NCI-H1930 (cell line): ENCODE measurements around the gene HPD.
"Not testable (repeated sequence)": the region's sequence is repeated elsewhere in the genome, so short reads cannot be mapped to it uniquely, and the experiment has no call there.

Experiments
- DNase-seq, 2 experiments: peaks; one replicate each; lab custom pipeline; 2025; lab: John Stamatoyannopoulos, UW

Gene HPD

DNA sequence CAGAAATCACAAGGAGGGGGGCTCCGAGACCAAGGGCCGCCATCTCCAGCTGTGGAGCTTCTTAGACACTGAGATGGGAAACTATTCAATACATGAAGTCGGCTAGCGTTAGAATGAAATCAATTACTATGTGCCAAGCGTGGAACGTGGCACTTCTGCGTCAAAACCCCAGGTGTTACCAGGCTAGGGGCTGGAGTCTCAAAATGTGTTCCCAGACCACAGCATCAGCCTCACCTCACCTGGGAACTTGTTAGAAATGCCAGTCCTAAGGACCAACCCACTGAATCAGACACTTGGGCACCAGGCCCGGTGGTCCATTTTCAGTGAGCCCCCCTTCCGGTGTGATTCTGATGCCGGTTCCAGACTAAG lies 59.9 kb downstream of the HPD start:
- DNase-seq = no peak

DNA sequence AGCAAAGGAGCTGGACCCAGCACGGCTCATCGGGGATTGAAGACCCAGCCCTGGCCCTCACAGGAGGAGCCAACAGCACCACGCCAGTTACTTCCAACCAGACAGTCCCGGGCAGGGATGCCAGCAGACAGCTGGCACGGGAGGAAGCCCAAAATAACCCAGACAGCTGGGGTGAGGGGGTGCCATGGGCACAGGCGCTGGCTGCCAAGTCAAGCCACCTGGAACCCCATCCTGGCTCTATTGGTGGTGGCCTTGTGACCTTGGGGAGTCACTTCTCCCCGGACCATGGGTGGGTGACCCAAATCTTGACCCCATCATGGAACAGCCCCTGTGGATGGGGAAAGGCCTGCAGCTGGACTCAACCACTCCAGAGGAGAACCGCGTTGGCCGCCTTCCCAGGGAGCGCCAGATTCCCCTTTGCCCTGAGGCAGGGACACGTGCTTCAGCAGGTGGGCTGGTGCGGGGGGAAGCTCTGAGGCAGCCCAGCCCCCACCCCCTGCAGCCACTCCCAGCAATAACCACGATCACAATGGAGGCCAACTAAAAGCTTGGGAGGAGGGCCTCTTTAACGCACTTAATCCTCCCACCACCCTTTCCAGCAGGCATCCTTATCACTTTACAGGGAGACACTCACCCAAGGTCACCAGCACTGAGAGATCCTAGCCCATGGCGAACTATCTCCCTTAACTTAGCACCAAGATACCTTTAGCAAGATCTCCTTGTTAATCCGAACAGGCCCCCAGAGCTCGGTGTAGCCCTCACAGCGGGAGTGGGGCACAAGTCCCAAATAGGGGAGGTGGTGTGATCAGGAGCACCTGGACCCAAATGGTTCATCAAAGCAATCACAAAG lies 60.5 kb downstream of the HPD start:
- DNase-seq = no peak

DNA sequence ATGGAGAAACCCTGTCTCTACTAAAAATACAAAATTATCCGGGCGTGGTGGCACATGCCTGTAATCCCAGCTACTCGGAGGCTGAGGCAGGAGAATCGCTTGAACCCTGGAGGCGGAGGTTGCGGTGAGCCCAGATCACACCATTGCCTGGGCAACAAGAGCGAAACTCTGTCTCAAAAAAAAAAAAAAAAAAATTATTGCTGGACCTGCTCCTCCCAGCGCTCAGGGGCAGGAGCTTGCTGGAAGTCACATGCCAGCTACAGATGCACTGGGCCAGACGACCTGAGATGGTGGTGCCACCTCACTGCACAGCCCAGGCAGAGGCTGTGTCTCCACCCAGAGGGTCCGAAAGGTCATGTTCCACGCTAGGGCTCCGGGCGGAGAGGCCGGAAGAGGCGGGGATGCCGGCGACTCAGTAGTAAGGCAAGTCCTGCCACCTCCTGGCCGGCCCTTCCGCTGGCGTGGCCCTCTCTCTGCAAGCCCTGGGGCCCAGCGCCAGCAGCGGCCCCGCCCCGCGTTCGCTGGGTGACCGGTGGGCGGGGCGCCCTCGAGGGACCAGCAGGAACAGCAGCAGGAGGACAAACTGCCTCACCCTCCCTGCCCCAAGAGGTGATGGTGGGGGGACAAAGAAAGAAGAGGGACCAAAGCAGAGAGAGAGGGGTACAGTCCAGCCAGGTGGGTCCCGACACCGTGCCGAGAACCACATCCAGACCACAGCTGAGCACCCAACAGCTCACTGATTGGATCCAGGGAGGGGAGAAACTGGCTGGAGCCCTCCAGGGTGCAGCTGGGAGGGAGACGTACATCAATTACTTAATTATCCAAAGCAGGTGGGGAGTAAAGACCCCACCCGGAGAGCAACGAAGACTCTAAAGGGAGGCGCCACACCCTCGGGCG lies 61.6 kb downstream of the HPD start:
- no peak for DNase-seq

DNA sequence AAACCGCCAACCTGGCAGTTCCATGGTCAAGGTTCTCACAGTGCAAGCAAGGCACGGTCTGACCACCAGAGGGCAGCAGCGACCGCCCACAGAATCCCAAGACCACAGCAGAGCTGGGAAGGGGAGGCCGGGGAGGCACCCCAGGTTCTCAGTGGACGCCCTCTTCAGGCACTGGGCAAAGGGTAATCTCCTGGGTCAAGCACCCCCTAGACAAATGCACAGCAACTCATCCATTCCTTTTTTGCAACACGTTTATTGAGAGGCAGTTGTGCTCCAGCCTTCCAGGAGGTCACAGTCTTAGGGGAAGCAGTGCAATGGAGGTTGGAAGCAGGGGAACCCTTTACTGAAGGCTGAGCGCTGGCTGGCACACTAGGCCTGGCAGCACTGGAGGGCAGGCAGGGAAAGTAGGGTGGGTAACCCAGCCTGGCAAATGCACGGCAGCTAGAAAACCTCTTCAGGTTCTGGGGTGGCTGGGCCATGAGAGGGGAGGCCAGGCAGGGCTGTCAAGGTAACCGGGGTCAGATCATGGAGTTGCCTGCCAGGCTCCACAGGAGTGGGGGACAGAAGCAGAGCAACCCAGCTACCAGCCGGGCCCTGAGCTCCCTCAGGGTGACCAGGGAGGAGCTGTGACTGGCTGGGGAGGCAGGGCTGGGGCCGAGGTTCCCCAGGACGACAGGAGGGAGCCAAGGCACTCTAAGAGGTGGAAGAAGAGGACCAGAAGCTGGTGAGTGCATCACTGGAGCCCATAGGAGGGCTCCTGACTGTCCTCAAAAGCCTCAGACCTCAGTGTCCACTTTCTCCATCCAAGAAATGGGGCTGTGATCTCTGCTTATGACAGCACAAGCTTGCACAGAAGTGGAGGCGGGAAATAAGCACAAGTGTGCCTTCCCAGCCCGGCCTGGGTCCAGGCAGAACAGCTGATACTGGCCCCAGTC lies 63.4 kb downstream of the HPD start:
- DNase-seq = peak; percentile 68 to 78

DNA sequence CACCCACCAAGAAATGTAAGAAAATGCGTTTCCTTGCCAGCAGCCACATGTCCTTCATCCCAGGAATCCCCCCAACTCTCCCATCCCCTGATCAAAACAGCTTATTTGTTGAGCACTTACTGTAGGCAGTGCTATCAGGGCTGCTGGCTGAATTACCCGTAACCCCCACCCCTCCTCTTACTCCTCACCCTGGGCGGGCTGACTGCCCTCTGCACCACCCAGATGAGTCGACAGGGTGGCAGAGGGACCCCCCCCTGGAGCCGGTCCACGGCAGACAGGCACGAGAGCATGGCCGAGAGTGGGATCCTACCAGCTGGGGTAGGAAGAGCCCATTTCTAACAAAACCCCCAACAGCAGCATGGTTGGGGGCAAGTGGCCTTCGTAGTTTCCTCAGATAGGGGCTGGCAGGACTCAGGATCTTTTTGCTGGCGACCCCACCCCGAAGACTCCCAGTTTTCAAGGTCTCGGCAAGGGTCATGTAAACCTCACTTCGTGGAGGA lies 64.1 kb downstream of the HPD start:
- DNase-seq = no peak

DNA sequence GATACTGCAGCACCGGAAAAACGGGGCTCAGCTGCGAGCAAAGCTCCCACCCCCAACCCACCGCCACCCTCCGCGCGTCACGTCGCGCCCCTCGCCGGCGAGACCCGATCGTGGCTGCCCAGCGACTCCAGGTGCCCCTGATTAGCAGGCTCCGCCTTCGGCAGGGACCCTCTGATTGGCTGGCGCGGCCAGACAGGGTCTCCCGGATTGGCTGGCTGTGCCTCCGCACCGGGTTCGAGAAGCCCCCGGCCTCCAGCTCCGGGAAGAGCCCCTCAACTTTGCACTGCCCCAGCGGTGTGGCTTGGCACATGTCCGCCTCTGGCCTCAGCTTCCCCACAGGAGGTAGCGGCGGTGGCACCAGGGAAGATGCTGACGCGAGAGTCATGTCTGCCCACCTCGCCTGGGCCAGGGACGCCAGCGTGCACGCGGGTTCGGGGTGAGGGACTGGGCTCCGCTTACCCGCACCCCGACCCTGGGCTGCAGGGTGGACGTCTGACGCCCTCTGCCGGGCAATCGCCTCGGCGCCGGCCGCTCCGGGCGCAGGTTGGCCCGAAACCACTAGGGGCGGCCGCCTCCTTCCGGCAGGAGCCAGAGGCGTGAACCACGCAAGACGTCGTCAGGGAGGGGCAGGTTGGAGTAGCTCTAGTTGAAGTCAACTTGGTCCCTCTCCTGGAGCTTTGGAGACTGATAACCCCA lies 64.7 kb downstream of the HPD start:
- DNase-seq = peak; percentile 82 to 90

DNA sequence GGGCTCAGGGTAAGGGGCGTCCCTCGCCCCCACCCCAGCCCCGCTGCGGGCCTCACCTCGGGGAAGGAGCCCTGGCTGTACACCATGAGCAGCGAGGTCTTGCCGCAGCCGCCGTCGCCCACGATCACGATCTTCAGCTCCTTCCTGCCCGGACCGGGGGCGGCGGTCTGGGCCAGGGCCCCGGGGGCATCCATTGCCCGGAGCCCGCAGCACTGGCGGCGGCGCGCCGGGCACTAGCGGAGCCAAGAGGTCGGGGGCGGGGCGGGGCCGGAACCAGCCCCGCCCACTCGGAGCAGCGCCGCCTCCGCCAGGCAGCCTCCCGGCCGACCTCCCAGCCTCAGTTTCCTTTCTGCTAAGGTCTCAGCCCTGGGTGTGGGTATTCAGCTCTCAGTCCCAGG lies 65.2 kb downstream of the HPD start, which contains the start of gene RHOF:
Gene RHOF, minus strand, starts transcription at position 249 of the 398 bp plus-strand sequence. Its CDS starts 55 bp downstream, at position 194.
- no peak for DNase-seq

DNA sequence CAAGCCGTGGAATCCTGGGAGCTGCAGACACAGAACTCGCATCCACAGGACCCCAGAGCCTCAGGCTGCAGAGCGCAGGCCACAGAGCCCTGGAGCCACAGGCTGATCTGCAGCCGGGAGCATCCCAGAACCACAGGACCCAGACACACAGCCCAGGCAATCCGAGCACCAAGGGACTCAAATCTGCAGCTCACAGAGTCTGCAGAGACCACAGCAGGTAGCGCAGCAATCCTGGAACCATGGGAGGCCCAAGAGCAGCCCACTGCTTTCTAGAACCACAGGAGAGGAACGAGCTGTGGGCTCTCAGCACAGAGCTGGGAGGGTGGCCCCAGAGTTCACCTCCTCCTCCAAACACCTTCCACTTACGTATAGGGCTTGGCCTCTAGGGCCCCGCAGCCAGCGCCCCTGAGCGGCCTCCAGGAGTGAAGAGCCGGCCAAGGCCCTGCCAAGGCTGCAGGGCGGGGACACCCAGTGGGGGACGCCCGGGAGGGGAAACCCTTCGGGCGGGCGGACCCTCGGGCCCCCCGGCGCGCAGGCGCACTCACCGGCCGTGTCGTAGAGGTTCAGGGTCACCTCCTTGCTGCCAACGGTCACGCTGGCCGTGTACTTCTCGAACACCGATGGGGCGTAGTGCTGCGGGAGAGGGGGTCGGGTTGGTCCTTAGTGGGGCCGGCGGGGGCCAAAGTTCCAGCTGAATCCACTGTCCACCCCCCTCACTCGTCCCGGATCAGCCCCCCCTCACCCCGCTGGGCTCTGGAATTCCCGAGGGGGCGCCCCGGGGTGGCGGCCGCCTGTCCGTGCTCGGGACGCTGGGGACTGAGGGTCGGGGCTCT lies 65.8 kb downstream of the HPD start:
- no peak for DNase-seq

DNA sequence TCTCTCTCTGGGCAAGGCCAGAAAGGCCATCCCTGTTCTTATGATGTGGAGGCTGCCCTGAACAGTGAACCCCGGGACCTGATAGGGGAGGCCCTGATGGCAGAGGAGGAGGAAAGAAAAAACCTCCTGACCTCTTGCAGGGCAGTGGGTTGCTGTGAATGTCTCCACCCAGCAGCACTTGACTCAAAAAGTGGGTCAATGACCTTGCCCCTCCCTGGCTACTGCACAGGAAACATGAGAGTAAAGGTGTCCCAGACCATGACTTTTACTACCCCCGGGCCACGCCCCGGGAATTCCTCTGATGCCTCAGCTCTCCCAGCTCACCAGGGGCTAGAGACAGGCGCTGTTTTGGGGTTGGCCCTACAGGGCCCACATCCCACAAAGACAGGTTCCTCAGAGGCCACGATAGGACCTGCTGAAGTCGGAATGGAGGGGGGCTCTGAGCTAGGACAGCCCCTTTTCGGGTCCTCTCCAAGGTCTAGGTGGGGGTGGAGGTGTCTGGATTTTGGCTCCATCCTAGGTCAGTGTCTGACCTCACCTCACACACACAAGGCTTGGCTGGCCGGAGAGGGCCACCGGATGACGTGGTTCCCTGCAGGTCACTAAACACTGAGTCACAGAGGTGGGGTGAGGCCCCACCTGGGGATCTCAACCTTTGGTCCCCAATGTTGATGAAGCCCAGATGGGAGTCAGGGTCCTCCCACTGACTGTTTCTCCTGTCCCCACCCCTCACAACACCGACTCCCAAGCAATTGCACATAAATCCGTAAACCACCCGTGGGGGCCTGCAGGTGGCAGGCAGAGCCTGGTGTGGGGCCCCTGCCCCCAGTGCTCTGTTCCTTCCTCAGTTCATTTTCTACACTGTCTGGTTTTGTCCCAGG lies 66.7 kb downstream of the HPD start:
- no peak for DNase-seq

DNA sequence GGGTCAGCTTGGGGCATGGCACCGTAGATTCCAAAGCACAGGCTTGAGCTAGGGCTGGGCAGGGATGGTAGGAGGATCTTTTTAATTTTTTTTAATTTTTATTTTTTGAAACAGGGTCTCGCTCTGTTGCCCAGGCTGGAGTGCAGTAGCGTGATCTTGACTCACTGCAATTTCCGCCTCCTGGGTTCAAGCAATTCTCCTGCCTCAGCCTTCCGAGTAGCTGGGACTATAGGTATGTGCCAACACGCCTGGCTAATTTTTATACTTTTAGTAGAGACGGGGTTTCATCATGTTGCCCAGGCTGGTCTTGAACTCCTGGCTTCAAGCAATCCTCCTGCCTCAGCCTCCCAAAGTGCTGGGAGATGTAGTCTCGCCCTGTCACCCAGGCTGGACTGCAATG lies 67.9 kb downstream of the HPD start:
- not testable (repeated sequence) for DNase-seq

DNA sequence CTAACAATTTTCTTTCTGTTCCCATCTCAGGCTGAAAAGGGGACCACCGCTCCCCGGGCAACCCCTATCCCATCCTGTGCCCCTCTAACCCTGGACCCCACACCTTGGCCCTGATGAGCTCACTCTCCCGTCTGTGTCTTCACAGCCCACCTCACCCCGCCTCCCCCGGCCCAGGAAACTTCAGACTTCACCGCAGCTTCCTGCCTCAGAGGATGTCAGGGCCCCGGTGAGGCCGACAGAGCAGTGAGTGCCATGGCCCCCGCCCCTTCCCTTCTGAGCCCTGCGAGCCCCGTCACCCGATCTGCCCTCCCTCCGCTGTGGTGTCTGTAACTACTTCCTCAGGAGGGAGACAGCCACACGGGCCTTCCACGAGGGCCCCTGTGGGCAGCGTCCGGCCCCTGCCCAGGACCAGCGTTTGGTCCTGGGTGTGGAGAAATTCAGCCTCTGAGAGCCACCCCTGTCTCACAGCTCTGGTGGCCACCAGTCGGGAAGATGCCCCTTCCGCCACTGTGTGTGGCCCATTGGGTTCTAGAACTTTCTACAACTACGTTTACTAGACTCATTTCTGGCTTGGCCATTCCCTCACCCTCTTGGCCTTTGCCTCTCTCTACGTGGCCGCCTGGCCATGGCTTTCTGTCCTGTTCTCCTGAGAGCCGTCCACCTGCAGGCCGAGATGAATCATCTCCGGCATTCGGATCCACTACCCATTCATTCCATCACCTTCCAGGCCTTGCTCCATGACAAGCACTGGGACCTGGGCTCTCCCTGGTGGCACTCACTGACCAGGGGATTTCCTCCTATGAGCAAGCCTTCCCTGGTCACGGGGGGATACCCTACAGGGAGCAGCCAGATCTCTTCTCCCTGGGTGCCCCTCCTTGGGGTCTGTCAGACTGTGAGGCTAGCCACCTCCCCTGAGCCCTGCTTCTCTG lies 68.6 kb downstream of the HPD start:
- no peak for DNase-seq
